Mucosa of rectum (tissue), 2 donors: ENCODE measurements around the gene LYPLAL1.

Experiments used
- H3K27ac ChIP-seq, 2 donors: one replicate each; pipeline ENCODE4 v1.7.0; 2013; ENCODE audit warnings: inconsistent platforms in 2 of 2, low read depth in 2 of 2, low read length in 2 of 2
- H3K27me3 ChIP-seq, 2 donors: one replicate each; pipeline ENCODE4 v1.7.0; 2013; ENCODE audit warnings: low read length in 2 of 2; ENCODE audit not compliant: control insufficient read depth in 2 of 2, insufficient read depth in 2 of 2
- H3K36me3 ChIP-seq, 2 donors: one replicate each; pipeline ENCODE4 v1.7.0; 2013; ENCODE audit warnings: low read length in 2 of 2; ENCODE audit not compliant: control insufficient read depth in 2 of 2, insufficient read depth in 2 of 2
- H3K4me1 ChIP-seq, 2 donors: one replicate each; pipeline ENCODE4 v1.7.0; 2013; ENCODE audit warnings: low read length in 2 of 2, mild to moderate bottlenecking in 1 of 2; ENCODE audit not compliant: control insufficient read depth in 2 of 2, insufficient read depth in 2 of 2
- H3K4me3 ChIP-seq, 2 donors: one replicate each; pipeline ENCODE4 v1.7.0; 2013; ENCODE audit warnings: low read length in 2 of 2
- H3K9ac ChIP-seq, 2 donors: one replicate each; pipeline ENCODE4 v1.7.0; 2013; ENCODE audit warnings: low read length in 2 of 2, low read depth in 1 of 2, mild to moderate bottlenecking in 1 of 2
- H3K9me3 ChIP-seq, 2 donors: one replicate each; pipeline ENCODE4 v1.7.0; 2013; ENCODE audit warnings: low read length in 2 of 2; ENCODE audit not compliant: control insufficient read depth in 2 of 2
- donor health status: healthy.
- donor health status: Normal muscosa, but diverticular disease.

The LYPLAL1 gene

GRCh38 chr1:219202567-219202966, 28.9 kb downstream of the LYPLAL1 start:
- Histone ChIP-seq H3K36me3 (peaks cover 0 to 5% of the 10 kb centered on the region in 2 donors), H3K9me3 (no peaks in the 10 kb centered on the region), H3K27ac (no peak overlapping the region), H3K4me3 (no peak overlapping the region), H3K27me3 (no peaks in the 10 kb centered on the region), H3K4me1 (no peaks in the 10 kb centered on the region), H3K9ac (no peak overlapping the region)

- Histone ChIP-seq H3K9me3 (no peaks in the 10 kb centered on the region), H3K36me3 (no peaks in the 10 kb centered on the region), H3K9ac (no peak overlapping the region), H3K27ac (no peak overlapping the region), H3K4me1 (no peaks in the 10 kb centered on the region), H3K27me3 (no peaks in the 10 kb centered on the region), H3K4me3 (no peak overlapping the region)
Measured at GRCh38 chr1:219206350-219206749, 32.7 kb downstream of the LYPLAL1 start.

GRCh38 chr1:219209578-219209977, 35.9 kb downstream of the LYPLAL1 start:
- Histone ChIP-seq H3K4me3 (no peak overlapping the region), H3K4me1 (no peaks in the 10 kb centered on the region), H3K9me3 (no peaks in the 10 kb centered on the region), H3K36me3 (no peaks in the 10 kb centered on the region), H3K9ac (no peak overlapping the region), H3K27ac (no peak overlapping the region), H3K27me3 (no peaks in the 10 kb centered on the region)

- Histone ChIP-seq H3K27me3 (no peaks in the 10 kb centered on the region), H3K4me3 (no peak overlapping the region), H3K27ac (no peak overlapping the region), H3K4me1 (no peaks in the 10 kb centered on the region), H3K36me3 (no peaks in the 10 kb centered on the region), H3K9ac (no peak overlapping the region), H3K9me3 (no peaks in the 10 kb centered on the region)
Measured at GRCh38 chr1:219210067-219210466, 36.4 kb downstream of the LYPLAL1 start.

GRCh38 chr1:219215477-219215876, 41.8 kb downstream of the LYPLAL1 start:
- H3K4me3 ChIP-seq, result no peak overlapping the region
- no peaks in the 10 kb centered on the region for H3K27me3 ChIP-seq
- no peak overlapping the region for H3K9ac ChIP-seq
- H3K4me1 ChIP-seq, result no peaks in the 10 kb centered on the region
- H3K36me3 ChIP-seq, result peaks cover 0 to 4% of the 10 kb centered on the region in 2 donors
- H3K9me3 ChIP-seq, result no peaks in the 10 kb centered on the region
- no peak overlapping the region for H3K27ac ChIP-seq

GRCh38 chr1:219220945-219221344, 47.3 kb downstream of the LYPLAL1 start:
- H3K27ac ChIP-seq, result no peak overlapping the region
- no peaks in the 10 kb centered on the region for H3K27me3 ChIP-seq
- H3K9me3 ChIP-seq, result no peaks in the 10 kb centered on the region
- H3K36me3 ChIP-seq, result no peaks in the 10 kb centered on the region
- H3K9ac ChIP-seq, result no peak overlapping the region
- H3K4me1 ChIP-seq, result no peaks in the 10 kb centered on the region
- H3K4me3 ChIP-seq, result no peak overlapping the region

- Histone ChIP-seq H3K9me3 (no peaks in the 10 kb centered on the region), H3K9ac (no peak overlapping the region), H3K36me3 (no peaks in the 10 kb centered on the region), H3K27ac (no peak overlapping the region), H3K27me3 (no peaks in the 10 kb centered on the region), H3K4me1 (no peaks in the 10 kb centered on the region), H3K4me3 (no peak overlapping the region)
Measured at GRCh38 chr1:219223496-219223895, 49.8 kb downstream of the LYPLAL1 start.

GRCh38 chr1:219226196-219226595, 52.5 kb downstream of the LYPLAL1 start:
- Histone ChIP-seq H3K4me1 (no peaks in the 10 kb centered on the region), H3K27ac (no peak overlapping the region), H3K9me3 (no peaks in the 10 kb centered on the region), H3K4me3 (no peak overlapping the region), H3K27me3 (no peaks in the 10 kb centered on the region), H3K36me3 (no peaks in the 10 kb centered on the region), H3K9ac (no peak overlapping the region)

GRCh38 chr1:219227360-219228057, 53.8 kb downstream of the LYPLAL1 start:
- H3K36me3 ChIP-seq, result no peaks in the 10 kb centered on the region
- no peaks in the 10 kb centered on the region for H3K27me3 ChIP-seq
- H3K27ac ChIP-seq, result no peak overlapping the region
- H3K9me3 ChIP-seq, result no peaks in the 10 kb centered on the region
- H3K4me3 ChIP-seq, result no peak overlapping the region
- no peaks in the 10 kb centered on the region for H3K4me1 ChIP-seq
- no peak overlapping the region for H3K9ac ChIP-seq

GRCh38 chr1:219228058-219228419, 54.4 kb downstream of the LYPLAL1 start:
- Histone ChIP-seq H3K36me3 (no peaks in the 10 kb centered on the region), H3K27ac (no peak overlapping the region), H3K27me3 (no peaks in the 10 kb centered on the region), H3K4me3 (no peak overlapping the region), H3K4me1 (no peaks in the 10 kb centered on the region), H3K9me3 (no peaks in the 10 kb centered on the region), H3K9ac (no peak overlapping the region)

GRCh38 chr1:219232890-219233289, 59.2 kb downstream of the LYPLAL1 start:
- Histone ChIP-seq H3K27ac (no peak overlapping the region), H3K9ac (no peak overlapping the region), H3K36me3 (no peaks in the 10 kb centered on the region), H3K4me1 (no peaks in the 10 kb centered on the region), H3K4me3 (no peak overlapping the region), H3K9me3 (no peaks in the 10 kb centered on the region), H3K27me3 (no peaks in the 10 kb centered on the region)
